Epithelial cell of prostate (primary cell): ENCODE results near the gene FHIP1A.
"Not testable (repeated sequence)": the region's sequence is repeated elsewhere in the genome, so short reads cannot be mapped to it uniquely, and the experiment has no call there.

ENCODE experiments used
- DNase-seq: peaks from one replicate; pipeline ENCODE4 v3.0.0-alpha.2; 2011; ENCODE audit warnings: low read depth, low spot score
- H3K27ac ChIP-seq: fragments of 450-650 bp; 2 replicates; pipeline ENCODE4 v1.5.1; 2017; ENCODE audit warnings: mild to moderate bottlenecking

The FHIP1A gene

GRCh38 chr4:151408630-151409469 is at the start of gene FHIP1A:
FHIP1A (plus strand) TSS chr4:151409176; CDS start chr4:151566260, 157,084 bp downstream.
- peak within 1 kb of the TSS; percentile 92 for H3K27ac ChIP-seq
- DNase-seq = peak; percentile 79

DNA sequence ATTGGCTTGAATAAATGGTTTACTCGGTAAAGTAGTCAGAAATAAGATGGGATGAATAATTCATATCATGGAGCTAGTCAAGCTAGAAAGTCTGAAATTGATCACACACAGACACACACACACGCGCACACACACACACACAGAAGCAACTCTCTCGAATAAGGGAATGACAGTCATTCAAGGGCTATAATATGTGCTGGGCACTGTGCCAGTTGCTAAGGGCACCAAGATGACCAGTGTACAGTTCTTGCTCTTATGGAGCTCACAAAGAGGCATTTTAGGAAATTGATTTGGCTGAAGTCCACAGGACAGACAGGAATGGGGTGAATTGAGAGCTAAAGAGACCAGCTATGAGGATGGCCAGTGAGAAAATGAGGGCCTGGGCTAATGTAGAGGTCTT is 49.4 kb upstream of the FHIP1A start:
- DNase-seq = no peak
- H3K27ac ChIP-seq = no peak overlapping the region

- DNase-seq = no peak
- no peak overlapping the region for H3K27ac ChIP-seq
Observed at GRCh38 chr4:151361126-151361525, 47.9 kb upstream of the FHIP1A start.

GRCh38 chr4:151361966-151362365 is 47.0 kb upstream of the FHIP1A start:
- DNase-seq = no peak
- no peak overlapping the region for H3K27ac ChIP-seq

DNA sequence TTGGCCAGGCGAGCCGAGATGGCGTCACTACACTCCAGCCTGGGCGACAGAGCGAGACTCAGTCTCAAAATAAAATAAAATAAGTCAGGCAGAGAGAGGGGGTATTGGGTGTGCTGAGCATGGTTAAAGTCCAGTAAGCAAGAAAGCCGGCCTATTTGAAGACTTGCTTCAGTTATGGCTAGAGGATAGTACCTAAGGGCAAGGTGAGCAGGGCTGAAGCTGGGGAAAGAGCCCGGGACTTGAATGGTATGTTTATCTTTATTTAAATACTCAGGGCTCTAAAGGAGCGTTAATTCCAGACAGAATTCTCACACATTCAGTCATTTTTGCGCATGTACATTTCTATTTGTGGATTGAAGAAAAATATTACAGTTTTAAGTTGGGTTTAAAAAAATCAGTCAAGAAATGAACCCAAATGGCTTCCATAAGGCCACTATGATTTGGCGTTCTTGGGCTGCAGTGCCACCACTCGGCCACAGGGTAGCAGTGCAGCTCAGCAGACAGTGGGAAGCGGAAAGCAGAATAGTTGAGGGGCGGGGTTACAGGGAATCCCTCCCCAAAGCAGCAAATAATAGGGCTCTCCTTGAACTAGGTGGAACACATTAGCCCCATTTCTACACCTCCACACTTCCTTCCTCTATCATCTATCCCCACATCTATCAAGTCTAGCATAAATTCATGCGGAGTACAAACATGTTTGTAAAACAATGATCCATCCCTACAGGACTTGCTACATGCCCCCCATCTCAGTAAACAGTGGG is 46.4 kb upstream of the FHIP1A start:
- H3K27ac ChIP-seq = no peak overlapping the region
- peak; percentile 26 for DNase-seq

DNA sequence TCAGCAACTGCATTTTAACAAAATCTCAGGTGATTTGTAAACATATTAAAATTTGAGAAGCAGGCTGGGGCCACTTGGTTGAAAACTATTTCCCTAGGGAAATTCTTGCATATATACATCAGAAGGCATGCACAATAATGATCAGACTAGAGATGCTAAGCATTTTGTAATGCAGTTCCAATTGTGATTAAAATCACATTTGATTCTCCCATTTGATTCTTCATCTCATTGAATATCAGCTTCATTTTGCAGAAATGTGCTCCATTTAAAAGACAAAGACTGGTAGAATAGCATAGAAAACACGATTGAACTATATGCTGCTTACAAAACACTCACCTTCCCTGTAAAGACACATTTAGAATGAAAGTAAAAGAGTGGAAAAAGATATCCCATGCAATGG is 32.4 kb upstream of the FHIP1A start:
- DNase-seq = no peak

GRCh38 chr4:151389311-151389710 is 19.7 kb upstream of the FHIP1A start:
- H3K27ac ChIP-seq = no peak overlapping the region
- no peak for DNase-seq

More for the DNA sequence above, 32.4 kb upstream of the FHIP1A start:
- no peak overlapping the region for H3K27ac ChIP-seq

GRCh38 chr4:151389799-151390198 is 19.2 kb upstream of the FHIP1A start:
- not testable (repeated sequence) for DNase-seq, H3K27ac ChIP-seq

GRCh38 chr4:151395873-151396272 is 13.1 kb upstream of the FHIP1A start:
- H3K27ac ChIP-seq = no peak overlapping the region
- no peak for DNase-seq

DNA sequence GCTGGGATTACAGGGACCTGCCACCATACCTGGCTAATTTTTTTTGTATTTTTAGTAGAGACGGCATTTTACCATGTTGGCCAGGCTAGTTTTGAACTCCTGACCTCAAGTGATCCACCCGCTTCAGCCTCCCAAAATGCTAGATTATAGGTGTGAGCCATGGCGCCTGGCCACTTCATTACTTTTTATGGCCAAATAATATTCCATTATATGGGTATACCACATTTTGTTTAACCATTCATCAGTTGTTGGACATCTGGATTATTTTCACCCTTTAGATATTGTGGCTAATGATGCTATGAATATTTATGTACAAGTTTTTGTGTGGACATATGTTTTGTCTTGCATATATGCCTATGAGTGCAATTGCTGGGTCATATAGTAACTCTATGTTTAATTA is 8.6 kb upstream of the FHIP1A start:
- no peak overlapping the region for H3K27ac ChIP-seq
- DNase-seq = no peak

DNA sequence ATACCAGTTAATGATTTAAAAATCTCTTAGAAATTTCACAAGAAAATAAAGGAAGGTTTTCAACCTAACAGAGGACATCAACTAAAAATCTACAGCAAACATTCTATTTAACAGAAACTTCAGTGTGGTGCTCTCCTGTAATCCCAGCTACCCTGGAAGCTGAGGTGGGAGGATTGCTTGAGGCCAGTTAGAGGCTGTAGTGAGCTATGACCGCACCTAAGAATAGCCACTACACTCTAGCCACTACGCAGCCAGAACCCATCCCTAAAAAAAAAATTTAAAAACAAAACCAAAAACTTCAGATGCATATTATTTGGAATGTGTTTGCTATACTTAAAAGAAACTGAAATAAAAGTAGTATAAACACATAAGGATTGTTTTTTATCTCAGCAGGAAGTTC is 7.2 kb upstream of the FHIP1A start:
- H3K27ac ChIP-seq = no peak overlapping the region
- DNase-seq = no peak

DNA sequence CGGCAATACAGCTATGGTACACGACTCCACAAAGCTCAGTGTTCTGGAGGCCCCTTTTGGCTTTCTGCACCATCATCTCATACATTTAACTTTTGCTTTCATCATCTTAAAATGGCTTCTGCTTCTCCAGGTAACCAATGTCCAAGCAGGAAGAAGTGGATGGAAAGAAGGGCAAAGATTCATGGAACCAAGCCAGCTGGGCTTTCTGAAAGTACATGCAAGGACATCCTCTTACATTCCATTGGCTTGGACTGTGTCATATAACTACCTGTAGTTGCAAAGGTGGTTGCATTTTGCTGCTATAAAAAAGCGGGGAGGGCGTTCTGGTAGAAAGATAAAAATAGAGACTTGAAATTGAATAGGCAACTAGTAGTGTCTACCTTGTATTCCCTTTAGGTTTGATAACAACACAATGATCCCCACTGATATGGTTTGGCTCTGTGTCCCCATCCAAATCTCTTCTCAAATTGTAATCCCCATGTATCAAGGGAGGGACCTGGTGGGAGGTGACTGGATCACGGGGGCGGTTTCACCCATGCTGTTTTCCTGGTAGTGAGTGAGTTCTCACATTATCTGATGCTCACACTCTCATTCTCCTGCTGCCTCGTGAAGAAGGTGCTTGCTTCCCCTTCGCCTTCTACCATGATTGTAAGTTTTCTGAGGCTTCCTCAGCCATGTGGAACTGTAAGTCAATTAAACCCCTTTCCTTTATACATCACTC is 6.7 kb upstream of the FHIP1A start:
- no peak for DNase-seq
- H3K27ac ChIP-seq = no peak overlapping the region

- DNase-seq = no peak
- H3K27ac ChIP-seq = no peak overlapping the region
Observed at GRCh38 chr4:151403656-151404055, 5.3 kb upstream of the FHIP1A start.

DNA sequence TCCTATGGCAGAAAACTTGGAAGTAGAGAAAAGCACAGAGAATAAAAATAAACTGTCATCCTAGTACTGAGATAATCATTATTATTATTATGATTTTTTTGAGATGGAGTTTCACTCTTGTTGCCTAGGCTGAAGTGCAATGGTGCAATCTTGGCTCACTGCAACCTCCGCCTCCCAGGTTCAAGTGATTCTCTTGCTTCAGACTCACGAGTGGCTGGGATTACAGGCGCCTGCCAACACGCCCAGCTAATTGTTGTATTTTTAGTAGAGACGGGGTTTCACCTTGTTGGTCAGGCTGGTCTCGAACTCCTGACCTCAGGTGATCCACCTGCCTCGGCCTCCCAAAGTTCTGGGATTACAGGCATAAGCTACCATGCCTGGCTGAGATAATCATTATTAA is 4.2 kb upstream of the FHIP1A start:
- H3K27ac ChIP-seq, DNase-seq: not testable (repeated sequence)

- no peak for DNase-seq
- H3K27ac ChIP-seq = no peak overlapping the region
Observed at GRCh38 chr4:151407018-151407417, 2.0 kb upstream of the FHIP1A start.

GRCh38 chr4:151407466-151408379 is 1.3 kb upstream of the FHIP1A start:
- H3K27ac ChIP-seq = peak overlapping the region; percentile 92
- DNase-seq = no peak

DNA sequence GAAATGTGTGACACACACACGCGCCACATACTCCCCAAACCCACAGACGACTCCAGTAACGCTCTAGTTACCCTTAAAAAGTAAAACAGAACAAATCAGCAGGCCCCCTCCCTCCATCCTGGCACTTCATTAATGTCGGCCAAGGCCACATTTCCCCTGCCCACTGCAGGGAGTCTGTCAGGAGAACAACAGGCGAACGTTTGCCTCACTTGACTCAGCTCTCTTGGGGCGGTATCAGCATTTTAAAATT is 671 bp upstream of the FHIP1A start:
- H3K27ac ChIP-seq = peak overlapping the region; percentile 92
- no peak for DNase-seq

DNA sequence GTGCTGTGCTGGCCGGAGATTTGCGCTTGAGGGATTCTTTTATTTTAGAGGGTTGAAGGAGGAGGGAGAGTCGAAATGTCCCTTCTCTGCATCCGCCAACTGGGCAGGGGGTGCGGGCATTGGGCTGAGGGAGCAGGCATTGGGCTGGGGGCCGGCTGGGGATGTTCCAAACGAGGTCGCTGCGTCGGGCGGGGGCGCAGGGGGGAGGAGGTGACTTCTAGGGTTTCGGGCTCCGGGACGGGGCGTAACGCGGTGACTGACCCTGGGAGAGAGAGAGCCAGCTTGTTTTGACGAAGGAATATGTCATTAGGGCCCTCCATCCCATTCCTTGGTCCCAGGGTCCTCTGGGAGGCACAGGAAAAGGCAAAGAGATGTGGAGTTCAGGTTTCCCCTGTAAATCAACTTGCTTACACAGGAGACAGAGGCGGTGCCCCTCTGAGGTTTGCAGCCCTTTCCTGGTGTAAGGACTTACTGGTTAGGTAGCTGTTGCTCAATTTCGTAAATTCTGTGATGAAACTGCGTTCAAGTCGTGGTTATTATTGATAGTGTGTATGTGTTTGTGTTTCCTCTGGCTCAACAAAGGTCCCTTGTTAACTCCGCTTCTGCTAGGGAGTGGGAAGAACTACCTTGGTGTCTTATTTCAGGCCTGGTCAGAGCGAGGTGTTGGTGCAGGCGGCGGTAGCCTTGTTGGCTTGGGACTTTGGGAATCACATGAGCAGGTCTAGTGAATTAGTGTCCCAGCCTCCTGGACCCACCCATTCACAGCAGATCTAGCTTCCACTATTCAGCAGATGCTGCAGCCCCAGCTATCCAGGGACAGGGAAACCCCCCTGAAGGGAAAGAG is 716 bp downstream of the FHIP1A start:
- peak overlapping the region; percentile 92 for H3K27ac ChIP-seq
- DNase-seq = peak; percentile 89

GRCh38 chr4:151415978-151416377 is 7.0 kb downstream of the FHIP1A start:
- DNase-seq = no peak
- peak overlapping the region; percentile 88 for H3K27ac ChIP-seq
